ENCODE data around the gene DLGAP4. TPM values are rescaled to one million over a fixed set of nuclear protein-coding genes. Genes with fewer than 3 reads are reported as not detected.

Gene DLGAP4
- total RNA-seq, 4 donors from 2014 or later, result 18.8 to 46.7 (median 45.0) TPM

GRCh38 chr20:36523341-36523740 lies 217.2 kb downstream of the DLGAP4 start:
- Histone ChIP-seq H3K36me3 (peaks cover 0 to 71% of the 10 kb centered on the region in 2 donors), H3K27me3 (no peaks in the 10 kb centered on the region), H3K27ac (peak overlapping the region in 1 of 4 donors; percentile 9), H3K9me3 (no peaks in the 10 kb centered on the region), H3K4me1 (no peaks in the 10 kb centered on the region), H3K4me3 (no peak overlapping the region)
- in situ Hi-C loops (cut with MboI; ENCODE audit: low sequenced_read_pairs in 4 of 4), result no loop called here
- DNase-seq, result no peak
- no peak for TF ChIP-seq CTCF (IDR thresholded peaks at IDR 0.05 in 4 of 5, conservative IDR thresholded peaks at IDR 0.05 in 1 of 5)
- no peak for TF ChIP-seq POLR2A (IDR thresholded peaks at IDR 0.05)
- intact Hi-C loops (cut with DNase I; ENCODE audit: low total_unique reads), result no loop called here
- ATAC-seq, result no peak

- TF ChIP-seq CTCF (IDR thresholded peaks at IDR 0.05 in 4 of 5, conservative IDR thresholded peaks at IDR 0.05 in 1 of 5) (no peak), POLR2A (IDR thresholded peaks at IDR 0.05) (no peak)
- Histone ChIP-seq H3K9me3 (no peaks in the 10 kb centered on the region), H3K4me1 (no peaks in the 10 kb centered on the region), H3K4me3 (no peak overlapping the region), H3K27me3 (no peaks in the 10 kb centered on the region), H3K36me3 (peaks cover 0 to 66% of the 10 kb centered on the region in 2 donors), H3K27ac (no peak overlapping the region)
- peak in 1 of 2 donors; percentile 9 for DNase-seq
- ATAC-seq, result no peak
- intact Hi-C loops (cut with DNase I; ENCODE audit: low total_unique reads), result no loop called here
- in situ Hi-C loops (cut with MboI; ENCODE audit: low sequenced_read_pairs in 4 of 4), result no loop called here
Observed at GRCh38 chr20:36525620-36526365, 219.7 kb downstream of the DLGAP4 start.

- DNase-seq, result peak in 1 of 2 donors; percentile 9
- Histone ChIP-seq H3K27me3 (no peaks in the 10 kb centered on the region), H3K27ac (no peak overlapping the region), H3K4me1 (no peaks in the 10 kb centered on the region), H3K36me3 (peaks cover 0 to 59% of the 10 kb centered on the region in 2 donors), H3K9me3 (no peaks in the 10 kb centered on the region), H3K4me3 (no peak overlapping the region)
- ATAC-seq, result no peak
- in situ Hi-C loops (cut with MboI; ENCODE audit: low sequenced_read_pairs in 4 of 4), result no loop called here
- intact Hi-C loops (cut with DNase I; ENCODE audit: low total_unique reads), result no loop called here
- TF ChIP-seq POLR2A (IDR thresholded peaks at IDR 0.05) (no peak), CTCF (IDR thresholded peaks at IDR 0.05 in 4 of 5, conservative IDR thresholded peaks at IDR 0.05 in 1 of 5) (no peak)
Observed at GRCh38 chr20:36526521-36527011, 220.4 kb downstream of the DLGAP4 start.

- Histone ChIP-seq H3K9me3 (no peaks in the 10 kb centered on the region), H3K4me1 (no peaks in the 10 kb centered on the region), H3K27ac (no peak overlapping the region), H3K4me3 (no peak overlapping the region), H3K36me3 (peaks cover 0 to 55% of the 10 kb centered on the region in 2 donors), H3K27me3 (no peaks in the 10 kb centered on the region)
- intact Hi-C loops (cut with DNase I; ENCODE audit: low total_unique reads), result no loop called here
- in situ Hi-C loops (cut with MboI; ENCODE audit: low sequenced_read_pairs in 4 of 4), result no loop called here
- ATAC-seq, result no peak
- no peak for DNase-seq
- no peak for TF ChIP-seq CTCF (IDR thresholded peaks at IDR 0.05 in 4 of 5, conservative IDR thresholded peaks at IDR 0.05 in 1 of 5)
- TF ChIP-seq POLR2A (IDR thresholded peaks at IDR 0.05), result no peak
Observed at GRCh38 chr20:36527331-36528125, 221.4 kb downstream of the DLGAP4 start.

Data from gastrocnemius medialis (tissue), 4 donors.